GM19035 (cell line): ENCODE data around the gene LIX1.

Source experiments
- ATAC-seq: cut with Tn5 transposase; IDR thresholded peaks from one replicate; pipeline ENCODE4 v1.9.1; 2021; ENCODE audit not compliant: unreplicated experiment

The LIX1 gene

DNA sequence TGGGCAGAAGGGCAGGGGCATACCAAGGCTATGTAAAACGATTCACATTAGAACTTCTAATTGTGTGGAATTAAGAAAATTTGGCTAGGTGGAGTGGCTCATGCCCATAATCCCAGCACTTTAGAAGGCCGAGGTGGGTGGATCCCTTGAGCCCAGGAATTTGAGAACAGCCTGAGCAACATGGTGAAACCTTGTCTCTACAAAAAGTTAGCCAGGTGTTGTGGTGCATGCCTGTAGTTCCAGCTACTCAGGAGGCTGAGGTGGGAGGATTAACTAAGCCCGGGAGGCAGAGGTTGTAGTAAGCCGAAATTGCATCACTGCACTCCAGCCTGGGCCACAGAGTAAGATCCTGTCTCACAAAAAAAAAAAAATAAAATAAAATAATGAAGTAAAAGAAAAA lies 65.2 kb downstream of the LIX1 start:
- ATAC-seq: no peak

DNA sequence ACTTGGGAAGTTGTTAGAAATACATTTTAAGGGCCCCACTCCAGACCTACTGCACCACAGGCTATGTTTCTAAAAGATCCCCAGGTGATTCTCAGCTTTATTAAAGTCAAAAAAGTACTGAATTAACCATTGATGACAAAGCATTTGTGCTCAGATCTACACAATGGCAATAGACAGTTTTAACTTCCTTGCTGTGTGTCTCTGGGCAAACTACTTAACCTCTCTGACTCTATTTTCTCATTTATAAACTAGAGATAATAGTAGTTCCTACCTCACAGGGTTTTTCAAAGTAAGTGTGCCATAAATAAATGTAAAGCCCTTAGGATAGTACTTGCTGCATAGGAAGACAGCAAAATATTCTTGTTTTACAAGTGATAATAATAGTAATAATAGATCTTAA lies 66.3 kb downstream of the LIX1 start:
- no peak for ATAC-seq

DNA sequence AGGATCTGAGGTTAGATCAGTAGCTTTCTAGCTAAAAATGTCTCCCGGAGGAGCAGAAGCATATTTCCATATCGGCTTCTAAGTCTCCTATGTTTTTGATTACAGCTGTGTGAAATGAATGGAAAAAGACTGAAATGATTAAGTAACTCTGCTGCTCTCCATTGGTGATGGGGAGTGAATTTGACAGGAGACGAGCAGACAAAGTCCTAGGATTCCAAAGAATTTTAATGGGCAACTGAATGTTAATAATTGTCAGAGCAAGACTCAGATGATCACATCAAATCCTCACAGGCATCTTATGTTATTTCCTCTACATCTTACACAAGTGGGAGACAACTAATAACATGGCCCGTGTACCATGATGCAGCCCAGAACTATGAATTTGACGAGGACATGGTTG lies 66.8 kb downstream of the LIX1 start:
- no peak for ATAC-seq

DNA sequence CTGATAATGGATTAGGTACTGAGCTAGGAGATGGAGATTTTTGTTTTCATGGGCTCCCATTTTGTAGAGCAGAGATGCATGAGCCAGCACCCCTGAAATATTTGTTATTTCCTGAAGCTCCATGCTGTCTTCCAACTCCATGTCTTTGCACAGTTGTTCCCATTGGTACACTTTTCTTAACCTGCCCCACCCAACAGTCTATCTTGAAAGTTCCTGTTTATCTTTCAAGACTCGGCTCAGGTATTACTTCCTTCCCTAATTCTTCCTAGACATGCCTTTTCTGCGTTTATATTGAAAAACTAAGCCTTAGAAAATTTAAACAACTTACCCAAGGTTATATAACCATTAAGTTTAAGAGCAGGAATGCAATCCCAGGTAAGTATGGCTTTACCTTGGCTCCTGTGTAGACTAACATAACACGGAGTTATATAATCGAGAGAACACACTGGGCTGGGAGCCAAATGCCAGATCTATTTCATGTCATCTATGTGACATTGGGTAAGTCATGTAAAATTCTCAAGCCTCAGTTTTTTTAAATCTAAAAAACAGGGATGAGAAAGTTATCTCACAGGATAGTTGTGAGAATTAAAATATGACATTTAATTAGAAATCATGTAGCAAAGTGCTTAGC lies 67.4 kb downstream of the LIX1 start:
- no peak for ATAC-seq

DNA sequence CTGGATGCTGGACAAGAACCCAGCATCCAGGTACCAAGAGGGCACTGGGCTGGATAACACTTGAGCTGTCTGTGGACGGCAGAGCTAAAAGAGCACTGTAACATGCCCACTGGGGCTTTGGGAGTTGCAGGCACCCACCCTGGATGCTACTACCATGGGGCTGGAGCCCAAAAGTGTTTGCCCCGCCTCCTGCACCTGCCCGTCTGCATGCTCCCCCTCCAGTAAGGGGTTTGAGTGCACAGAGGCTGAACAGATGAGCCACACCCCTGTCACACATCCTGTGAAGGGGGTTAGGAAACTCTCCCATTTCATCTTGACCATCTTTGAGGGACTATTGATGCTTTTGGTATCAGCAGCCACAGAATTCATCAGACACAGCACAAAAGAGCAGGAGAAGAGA lies 69.0 kb downstream of the LIX1 start:
- ATAC-seq: no peak

DNA sequence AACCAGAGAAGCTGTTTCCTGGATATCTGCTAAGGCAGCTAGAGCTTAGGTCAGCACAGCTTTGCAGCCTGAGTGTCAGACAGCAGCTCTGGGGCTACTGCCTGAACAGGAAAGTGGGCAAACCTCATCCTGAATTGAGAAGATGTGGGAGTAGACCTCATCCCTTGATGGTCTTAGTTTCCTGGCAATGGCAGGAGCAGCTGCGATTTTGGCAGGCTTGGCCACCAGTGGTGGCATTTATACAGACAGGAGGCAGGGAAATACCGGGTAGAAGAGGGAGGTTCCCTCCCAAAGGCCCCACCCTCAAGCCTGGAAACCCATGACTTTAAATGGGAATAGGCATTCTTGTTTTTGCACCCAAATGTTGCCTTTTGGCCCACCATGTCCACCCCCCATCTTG lies 69.7 kb downstream of the LIX1 start:
- no peak for ATAC-seq

DNA sequence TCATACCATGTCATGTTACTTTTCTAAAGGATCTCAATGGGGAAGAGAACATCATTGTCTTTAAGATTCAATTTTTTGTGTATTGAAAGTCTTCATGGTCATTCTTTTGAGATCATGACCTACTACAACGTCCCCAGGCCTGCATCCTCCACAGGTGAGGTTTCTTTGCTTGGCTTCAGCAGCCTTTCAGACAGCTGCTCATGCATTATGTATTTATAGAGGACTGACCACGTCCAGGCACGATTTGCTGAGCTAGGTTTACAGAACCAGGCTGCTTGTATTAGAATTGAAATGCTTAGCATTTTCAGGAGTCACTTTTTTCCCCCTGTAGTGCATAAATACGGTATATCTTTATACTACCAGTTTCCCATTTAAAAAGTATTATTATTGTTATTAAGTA lies 70.4 kb downstream of the LIX1 start:
- no peak for ATAC-seq

DNA sequence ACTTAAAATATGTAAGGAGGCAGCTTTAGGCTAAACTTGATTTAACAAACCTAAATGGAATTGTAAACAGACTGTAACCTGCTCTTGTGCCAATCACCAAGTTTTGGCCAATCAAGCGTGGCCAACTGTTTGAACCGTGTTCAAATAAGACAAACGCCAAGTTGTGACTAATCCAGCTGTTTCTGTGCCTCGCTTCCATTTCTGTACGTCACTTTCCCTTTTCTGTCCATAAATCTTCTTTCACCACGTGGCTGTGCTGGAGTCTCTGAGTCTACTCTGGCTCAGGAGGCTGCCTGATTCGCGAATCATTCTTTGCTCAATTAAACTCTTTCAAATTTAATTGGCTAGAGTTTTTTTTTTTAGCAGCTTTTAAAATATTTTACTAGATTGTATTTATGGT lies 71.3 kb downstream of the LIX1 start:
- ATAC-seq: no peak

DNA sequence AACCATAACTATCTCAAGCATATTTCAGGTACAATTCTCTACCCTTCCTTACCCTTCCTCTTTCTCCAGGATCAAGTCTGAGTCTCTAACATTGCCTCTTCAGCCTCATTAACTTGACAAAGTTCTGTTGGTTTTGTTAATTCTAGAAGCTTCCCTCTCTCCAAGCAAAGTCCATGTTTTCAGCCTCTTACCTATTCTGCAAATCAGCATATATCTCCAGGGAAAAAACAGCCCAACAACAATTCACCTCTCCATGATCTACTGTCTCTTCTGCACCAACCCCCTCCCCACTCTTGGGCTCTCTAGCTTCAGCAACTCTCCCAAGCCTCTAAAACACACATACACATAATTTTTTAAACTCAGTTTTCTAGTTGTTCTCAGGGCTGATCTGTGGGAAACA lies 72.2 kb downstream of the LIX1 start:
- ATAC-seq: no peak

DNA sequence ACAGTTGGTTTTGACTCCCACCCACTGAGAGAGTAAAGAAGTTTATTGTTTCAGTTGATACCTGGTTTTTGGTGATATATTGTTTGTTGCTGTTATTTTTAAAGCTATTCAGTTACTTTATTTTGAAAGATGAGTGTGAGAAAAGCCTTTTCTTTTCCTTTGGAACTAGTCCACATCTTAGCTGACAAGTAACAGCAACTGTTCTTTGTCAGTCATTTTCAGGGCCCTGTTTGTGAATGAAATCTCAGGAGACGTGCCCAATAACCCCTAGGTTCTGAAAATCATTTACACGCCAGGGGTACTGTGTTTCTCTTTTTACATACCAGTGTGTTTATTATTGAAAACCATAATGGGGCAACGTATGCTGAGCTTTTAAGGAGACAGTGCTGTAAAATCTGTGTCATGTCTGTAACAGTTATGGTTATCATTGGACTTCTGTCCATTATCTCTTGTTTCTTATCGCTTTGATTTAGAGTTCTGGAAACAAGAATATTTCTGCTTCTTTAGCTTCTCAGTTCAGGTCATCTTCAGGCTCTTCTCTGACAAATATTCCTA lies 75.0 kb downstream of the LIX1 start:
- no peak for ATAC-seq

DNA sequence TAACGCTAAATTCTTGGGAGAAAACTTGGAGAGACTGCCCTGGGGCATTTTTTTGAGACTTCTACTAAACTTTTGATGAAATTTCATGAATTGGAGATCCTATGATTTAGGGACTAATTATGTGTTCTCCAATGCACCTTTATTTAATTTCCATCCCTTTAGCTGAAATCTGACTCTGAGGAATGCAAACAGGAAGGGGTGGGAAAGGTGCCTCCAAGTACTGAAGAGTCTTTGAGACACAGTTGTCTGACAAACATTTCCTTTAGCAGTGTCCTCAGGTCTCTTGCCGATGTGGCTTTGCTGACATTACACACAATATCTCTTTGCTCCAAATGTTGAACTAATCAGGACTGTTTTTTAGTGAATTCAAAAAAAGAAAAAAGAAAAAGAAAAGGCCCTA lies 76.9 kb downstream of the LIX1 start:
- no peak for ATAC-seq

DNA sequence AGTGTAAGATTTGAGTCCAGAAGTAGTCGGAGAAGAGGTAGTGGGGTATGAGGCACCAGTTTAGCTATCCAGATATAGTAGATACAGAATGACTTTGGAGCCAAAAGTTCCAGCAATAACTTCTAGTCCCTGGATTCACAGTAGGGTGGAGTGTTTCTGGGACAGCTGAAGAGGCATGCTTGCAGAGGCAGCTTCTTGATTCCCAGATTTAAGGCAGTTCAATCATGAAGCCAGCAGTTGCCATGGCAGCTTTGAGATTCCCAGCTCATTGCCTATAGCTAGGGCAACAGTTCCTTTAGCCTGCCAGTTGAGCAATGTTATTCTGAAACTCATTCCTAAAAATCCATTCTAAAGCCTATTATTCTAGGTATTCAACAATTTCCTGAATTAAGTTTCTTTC lies 79.2 kb downstream of the LIX1 start:
- no peak for ATAC-seq

DNA sequence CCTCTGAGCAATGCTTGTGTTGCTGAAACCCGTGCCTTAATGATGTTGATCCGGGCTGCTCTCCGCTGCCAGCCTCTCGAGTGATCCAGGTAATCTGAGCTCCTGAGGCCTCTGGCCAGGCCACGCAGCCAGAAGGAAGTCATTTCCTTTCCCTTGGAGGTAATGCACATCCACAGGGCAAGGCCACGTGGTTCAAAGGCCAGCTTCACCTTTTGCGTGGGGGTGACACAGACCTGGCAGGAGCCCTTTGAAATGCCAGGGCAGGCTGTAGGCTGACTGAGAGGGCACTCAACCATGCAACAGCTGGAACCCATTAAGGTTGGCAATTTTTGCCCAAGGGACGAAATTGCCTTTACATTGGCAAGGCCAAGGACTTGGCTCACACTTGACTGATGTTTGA lies 80.4 kb downstream of the LIX1 start:
- ATAC-seq: no peak

DNA sequence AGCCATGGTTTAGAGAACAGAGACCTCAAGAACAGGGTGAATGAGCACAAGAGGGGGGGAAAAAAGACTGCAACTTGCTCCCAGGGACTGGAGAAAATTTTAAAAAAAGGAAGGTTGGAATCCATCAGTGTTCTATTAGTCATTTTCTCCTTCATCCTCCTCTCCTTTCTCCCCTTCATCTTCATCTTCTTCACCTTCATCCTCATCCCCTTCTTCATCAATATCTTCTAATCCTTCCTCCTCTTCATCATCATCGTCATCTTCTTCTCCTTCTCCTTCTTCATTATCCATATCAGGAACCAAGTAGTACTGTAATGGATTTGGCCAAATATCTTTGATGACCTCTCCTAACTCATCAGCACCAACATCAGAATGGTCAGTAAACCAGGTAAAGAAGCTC lies 86.1 kb downstream of the LIX1 start:
- no peak for ATAC-seq

DNA sequence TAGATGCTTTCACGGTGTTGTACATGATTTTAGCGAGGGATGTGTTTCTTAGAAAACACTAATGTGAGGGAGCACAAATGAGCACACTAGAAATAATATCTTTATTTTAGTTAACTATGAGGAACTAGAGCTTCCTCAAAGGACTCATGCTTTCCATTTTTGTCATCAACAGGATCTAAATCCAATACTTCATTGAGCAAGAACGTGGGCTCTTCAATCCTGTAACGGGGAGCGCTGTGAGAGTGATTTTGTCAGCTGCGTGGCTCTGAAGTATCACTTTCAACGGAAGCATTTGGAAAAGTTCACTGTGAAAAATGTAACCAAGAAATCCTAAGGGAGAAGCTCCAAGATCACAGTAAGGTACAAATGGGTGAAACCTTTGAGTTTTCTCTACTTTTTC lies 93.2 kb downstream of the LIX1 start:
- ATAC-seq: no peak

DNA sequence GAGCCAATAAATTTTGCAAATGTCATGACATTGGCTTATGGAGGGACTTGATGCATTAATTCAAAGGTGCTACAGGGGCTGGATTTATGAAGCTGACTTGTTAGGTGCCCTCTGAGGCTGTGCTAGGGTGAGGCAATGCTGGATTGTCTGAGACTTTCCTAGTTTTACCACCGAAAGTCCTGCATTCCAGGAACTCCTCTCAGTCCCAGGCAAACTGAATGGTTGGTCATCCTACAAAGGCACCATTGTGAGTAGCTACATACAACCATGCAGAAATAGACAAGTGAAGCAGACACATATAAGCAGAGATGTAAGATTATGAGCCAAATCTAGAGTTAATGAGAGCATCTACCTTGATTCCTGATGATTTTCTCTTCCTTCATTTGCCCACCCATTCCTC lies 95.3 kb downstream of the LIX1 start:
- no peak for ATAC-seq

DNA sequence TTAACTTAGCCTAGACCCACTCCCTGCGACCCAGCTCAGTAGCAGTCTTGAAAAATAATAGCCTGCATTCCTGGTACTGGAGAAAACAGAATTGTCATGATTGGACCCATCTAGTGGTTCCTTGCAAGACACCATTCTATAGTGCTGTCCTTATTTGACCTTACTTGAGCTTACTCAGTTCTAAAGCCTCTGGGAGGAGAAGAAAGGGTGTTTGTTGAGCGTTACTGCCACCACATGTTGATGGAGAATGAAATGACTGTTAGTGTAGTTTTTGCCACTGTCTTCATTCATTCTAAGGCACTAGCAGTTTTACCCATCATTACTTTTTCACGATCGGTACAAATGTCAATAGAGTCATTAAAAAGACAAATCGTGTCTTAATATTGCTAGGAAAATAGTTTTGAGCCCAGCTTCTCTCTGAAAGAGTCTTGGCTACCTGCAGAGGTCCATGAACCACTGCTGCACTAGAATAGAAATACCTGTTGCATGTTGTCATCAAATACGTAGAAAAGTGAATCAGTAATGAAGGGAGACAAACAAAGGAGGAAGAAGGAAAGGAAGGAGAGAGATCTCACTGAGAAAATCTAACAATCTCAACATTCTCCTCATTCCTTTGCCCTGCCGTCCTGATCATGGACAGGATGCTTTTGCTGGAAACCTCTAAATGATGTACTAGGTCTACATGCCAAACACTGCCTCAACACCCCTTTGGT lies 96.0 kb downstream of the LIX1 start:
- ATAC-seq: no peak

DNA sequence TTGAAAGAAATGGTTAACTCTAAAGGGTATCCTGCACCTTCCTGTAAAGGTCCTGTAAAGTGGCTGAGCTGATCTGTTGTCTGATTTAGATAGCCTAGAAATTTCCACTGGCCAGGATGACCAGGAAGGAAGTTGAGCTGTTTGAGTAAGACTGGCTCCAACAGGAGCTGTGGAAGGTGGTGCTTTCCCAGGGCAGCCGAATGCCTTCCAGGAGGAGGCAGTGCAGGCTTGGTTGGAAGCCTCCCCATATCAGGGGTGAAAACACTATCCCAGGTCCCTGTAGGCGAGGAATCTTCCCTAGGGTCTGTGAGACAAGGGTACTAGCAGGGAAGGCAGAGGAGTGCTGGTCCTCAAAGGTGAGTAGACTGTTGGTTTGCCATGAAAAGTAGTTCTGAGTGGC lies 98.4 kb downstream of the LIX1 start:
- no peak for ATAC-seq

DNA sequence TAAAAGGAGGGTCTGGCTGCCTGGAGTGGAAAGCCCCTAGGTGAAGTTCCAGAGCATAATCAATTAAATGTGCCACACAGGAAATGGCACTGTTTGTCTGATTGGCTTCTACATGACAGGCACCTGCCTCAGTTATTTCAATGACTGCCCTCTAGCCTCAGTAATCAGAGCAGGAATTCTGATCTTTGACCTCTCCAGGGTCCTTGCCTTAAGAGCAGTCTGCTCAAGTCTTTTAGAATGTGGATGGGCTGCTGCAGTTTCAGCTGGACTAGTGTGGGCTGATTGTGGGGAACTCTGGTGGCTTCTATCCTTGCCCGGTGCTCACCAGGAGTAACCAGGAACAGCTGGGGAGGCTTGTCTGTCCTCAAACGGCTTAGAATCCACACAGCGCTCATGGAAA lies 98.9 kb downstream of the LIX1 start:
- no peak for ATAC-seq

DNA sequence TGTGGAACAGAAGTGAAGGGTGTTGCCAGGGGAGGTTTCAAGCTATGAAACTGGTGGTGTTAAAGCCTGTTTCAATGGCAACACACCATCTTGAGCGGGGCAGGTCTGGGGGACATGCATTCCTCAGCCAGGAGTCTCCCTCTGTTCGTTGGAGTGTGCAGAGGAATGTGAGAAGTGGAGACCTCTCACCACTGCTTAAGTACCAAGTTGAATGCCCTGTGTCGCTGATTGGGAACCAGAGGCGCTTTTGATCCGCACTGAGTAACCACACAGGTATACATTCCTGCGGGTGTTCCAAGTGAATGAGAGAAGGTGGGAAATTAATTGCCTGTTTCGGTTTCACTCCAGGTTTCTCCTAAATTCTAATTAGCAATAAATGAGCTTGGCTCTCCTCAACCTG lies 99.4 kb downstream of the LIX1 start:
- no peak for ATAC-seq
